ENCODE measurements around the gene SGO2.

DNA sequence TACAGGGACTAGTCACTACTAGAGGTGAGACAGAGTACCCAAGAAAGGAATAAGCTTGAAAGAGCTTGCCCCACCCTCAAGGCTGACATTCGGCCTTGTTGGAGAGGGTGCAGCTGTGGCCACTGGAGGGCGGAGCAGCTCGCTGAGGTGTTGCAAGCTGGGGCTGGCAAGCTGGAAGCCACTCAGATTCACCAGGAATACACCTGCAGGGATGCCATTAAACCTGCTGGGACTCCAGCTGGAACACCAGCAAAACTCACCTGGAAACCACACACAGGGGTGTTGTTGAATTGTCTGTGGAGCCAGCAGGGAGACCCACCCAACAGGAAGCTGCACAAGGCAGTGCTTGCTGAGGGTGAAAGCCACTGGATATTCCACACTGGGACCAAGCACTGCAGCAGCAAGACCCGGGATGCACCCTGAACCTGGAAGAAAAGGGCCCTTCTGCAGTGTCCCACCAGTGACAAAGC, 42.2 kb upstream of the SGO2 start:
- TF ChIP-seq POLR2A (IDR thresholded peaks at IDR 0.05; ENCODE audit: low read depth, low read length), result no peak
- no peak for TF ChIP-seq TAF1 (IDR thresholded peaks at IDR 0.05; ENCODE audit: borderline replicate concordance, low read depth, low read length)
- no peak for TF ChIP-seq POLR2AphosphoS5 (IDR thresholded peaks at IDR 0.05; ENCODE audit: low read depth, low read length)

Data from GM12892 (cell line).